Activated T-cell treated with anti-CD3 and anti-CD28 coated beads for 1 hour (primary cell): Measurements from ENCODE around the gene PCNT.
"Not testable (repeated sequence)": the region's sequence is repeated elsewhere in the genome, so short reads cannot be mapped to it uniquely, and the experiment has no call there.

Experiments used
- DNase-seq: peaks from one replicate; pipeline ENCODE4 v3.0.0-alpha.2; 2020; ENCODE audit warnings: low read depth

The PCNT gene

DNA sequence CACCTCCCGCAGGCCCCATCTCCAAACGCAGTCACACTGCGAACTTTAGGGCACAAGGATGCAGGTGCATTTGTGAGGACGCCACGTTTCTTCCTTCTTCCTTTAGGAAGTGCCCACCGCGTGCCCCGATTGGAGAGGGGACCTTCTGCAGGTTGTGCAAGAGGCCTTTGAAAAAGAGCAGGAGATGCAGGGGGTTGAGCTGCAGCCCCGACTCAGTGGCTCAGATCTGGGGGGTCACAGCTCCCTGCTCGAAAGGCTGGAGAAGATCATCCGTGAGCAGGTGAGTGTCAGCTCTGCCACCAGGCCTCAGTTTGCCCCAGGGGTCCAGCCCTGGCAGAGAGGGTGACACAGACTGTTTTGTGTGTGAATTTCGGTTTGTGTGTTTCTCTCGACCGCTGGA, 103.6 kb downstream of the PCNT start:
- no peak for DNase-seq

DNA sequence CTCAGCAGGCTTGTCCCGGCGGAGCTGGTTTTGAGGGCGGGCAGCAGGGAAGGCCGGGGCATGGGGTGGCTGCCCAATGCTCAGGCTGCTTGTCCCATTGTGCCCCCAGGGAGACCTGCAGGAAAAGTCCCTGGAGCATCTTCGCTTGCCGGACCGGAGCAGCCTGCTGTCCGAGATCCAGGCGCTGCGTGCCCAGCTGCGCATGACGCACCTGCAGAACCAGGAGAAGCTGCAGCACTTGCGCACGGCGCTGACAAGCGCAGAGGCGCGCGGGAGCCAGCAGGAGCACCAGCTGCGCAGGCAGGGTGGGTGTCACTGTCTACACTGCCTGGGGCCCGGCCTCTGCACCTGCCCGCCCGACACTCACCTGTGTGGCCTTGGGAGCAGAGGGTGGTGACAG, 104.3 kb downstream of the PCNT start:
- no peak for DNase-seq

DNA sequence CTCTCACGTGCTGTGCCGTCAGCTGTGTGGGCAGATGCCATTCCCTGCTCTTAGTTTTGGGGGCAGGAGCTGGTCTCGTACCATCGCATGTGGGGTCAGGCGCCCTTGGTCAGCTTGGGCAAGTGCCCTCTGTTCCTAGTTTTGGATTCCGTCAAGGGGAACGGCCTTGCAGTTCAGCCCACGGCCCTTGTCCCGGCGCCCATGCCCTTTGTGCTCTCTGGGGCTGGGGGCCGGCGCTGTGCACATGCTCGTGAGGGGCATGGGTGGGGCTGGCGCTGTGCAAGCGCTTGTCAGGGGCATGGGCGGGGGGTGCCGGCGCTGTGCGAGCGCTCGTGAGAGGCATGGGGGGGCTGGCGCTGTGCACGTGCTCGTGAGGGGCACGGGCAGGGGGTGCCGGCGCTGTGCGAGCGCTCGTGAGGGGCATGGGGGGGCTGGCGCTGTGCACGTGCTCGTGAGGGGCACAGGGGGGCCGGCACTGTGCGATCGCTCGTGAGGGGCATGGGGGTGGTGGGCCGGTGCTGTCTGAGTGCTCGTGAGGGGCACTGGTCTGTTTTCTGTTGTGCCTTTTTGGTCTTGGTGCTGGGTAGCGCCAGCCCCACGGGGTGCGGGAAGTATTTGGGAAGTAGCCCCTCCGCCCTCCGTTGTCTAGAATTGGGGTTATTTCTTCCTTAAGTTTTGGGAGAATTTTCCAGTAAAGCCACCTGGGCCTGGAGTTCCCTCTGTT, 105.2 kb downstream of the PCNT start:
- no peak for DNase-seq

DNA sequence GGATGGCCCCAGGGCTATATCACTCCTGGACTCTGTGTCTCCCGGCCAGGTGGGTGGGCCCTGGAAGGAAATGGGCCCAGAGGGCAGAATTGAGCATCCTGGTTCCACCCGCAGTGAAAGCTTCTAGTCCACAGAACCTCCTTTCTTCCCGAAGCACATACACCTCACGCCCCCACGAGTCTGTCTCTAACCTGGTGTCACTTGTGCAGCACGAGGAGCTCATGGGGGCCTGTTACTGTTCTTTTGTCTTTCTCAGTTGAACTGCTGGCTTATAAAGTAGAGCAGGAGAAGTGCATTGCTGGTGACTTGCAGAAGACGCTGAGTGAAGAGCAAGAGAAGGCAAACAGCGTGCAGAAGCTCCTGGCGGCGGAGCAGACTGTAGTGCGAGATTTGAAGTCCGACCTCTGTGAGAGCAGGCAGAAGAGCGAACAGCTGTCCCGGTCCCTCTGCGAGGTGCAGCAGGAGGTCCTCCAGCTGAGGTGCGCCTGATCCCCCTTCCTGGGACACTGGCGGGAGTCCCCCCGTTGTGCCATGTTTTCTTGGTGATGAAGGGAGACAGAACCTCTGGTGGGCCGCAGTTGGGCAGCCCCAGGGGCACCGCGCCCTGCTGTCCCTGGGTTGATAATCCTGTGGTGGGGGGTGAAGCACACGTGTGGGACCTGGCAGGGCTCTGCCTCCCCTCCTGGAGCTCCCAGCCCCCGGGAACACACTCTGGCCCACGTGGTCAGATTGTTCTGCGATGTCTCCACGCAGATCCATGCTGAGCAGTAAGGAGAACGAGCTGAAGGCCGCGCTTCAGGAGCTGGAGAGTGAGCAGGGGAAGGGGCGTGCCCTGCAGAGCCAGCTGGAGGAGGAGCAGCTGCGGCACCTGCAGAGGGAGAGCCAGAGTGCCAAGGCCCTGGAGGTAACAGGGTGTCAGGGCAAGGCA, 106.1 kb downstream of the PCNT start:
- DNase-seq = no peak

DNA sequence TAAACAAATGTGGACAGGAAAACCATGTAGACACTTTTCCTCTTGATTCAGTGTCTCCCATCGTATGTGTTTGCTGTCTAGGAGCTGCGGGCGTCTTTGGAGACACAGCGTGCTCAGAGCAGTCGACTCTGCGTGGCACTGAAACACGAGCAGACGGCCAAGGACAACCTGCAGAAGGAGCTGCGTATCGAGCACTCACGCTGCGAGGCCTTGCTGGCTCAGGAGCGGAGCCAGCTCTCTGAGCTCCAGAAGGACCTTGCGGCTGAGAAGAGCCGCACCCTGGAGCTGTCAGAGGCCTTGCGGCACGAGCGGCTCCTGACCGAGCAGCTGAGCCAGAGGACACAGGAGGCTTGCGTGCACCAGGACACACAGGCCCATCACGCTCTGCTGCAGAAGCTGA, 107.5 kb downstream of the PCNT start:
- DNase-seq = no peak

DNA sequence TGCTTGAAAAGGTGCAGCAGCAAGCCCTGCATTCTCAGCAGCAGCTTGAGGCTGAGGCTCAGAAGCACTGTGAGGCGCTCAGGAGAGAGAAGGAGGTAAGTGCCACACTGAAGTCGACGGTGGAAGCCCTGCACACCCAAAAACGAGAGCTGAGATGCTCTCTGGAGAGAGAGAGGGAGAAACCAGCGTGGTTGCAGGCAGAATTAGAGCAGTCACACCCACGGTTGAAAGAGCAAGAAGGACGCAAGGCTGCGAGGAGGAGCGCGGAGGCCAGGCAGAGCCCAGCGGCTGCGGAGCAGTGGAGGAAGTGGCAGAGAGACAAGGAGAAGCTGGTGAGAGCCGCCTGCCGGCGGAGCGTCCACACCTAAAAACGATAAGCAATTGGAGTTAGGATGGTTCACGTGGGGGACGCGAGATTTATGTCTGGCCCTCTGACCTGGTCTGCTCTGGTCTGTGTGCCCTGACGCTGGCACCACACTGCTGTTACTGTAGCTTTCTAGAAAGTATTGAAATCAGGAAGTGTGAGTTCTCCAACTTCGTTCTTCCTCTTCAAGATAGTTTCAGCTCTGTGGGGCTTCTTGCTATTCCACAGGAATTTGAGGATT, 108.0 kb downstream of the PCNT start:
- no peak for DNase-seq

DNA sequence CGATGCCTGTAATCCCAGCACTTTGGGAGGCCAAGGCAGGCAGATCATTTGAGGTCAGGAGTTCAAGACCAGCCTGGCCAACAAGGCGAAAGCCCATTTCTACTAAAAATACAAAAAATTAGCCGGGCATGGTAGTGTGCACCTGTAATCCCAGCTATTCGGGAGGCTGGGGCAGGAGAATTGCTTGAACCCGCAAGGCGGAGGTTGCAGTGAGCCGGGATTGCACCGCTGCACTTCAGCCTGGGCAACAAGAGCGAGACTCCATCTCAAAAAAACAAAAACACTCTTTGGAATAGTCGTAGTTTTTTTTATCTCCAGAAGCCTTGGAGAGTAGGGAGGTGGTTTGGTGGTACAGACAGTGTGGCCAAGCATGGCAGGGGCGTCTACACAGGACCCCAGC, 109.2 kb downstream of the PCNT start:
- not testable (repeated sequence) for DNase-seq

DNA sequence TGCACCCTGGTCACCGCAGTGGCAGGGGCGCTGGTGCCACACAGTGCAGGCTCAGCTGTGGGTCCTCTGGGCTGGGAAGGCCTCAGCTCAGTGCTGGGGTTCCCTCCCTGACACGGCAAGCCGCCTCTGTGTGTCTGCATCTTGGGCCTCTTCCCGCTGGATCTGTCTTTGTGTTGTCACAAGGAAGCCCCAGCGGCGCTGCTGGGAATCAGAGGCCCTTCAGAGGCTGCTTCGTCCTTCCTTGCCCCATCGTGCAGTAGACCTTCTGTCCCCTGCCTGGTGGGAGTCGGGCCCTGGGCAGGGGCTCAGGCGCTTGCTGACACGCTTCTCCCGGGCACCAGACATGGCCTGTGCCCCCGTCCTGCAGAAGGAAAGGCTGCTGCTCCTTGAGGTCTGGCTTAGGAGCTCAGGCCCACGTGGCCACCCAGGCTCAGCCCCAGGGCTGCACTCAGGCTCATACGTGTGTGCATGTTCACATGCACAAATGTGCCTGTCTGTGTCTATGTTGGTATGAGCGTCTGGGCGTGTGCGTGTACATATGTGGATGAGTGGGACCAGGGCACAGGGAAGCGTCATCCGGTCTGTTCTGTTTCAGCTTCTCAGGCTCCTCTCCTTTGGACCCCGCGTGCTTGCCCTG, 110.5 kb downstream of the PCNT start:
- no peak for DNase-seq

DNA sequence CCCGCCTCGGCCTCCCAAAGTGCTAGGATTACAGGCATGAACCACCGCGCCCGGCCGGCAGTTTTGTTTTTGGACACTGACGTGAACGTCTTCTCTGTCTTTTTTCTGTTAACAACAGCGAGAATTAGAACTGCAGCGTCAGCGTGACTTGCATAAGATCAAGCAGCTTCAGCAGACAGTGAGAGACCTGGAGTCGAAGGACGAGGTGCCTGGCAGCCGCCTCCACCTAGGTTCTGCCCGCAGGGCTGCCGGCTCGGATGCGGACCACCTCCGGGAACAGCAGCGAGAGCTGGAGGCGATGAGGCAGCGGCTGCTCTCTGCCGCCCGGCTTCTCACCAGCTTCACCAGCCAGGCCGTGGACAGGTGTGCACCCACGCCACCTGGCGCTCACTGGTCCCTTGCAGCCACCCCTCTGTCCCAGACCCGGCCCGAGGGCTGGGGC, 111.9 kb downstream of the PCNT start:
- no peak for DNase-seq

DNA sequence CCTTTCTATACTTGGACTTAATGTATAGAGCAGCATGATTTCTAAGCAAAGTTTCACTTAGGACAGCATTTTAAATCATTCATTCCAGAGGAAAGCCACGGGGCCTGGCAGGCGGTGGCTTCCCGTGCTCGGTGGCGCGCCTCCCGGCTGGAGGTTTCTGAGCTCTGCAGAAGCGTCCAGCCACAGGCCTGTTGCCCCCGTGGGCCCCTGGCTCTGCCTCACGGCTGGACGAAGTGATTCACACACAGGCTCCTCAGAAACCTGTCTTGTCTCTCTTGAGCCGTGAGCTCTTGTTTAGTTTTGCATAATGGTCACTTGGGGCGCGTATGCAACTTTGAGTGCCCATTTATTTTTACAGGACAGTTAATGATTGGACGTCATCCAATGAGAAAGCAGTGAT, 112.7 kb downstream of the PCNT start:
- no peak for DNase-seq

DNA sequence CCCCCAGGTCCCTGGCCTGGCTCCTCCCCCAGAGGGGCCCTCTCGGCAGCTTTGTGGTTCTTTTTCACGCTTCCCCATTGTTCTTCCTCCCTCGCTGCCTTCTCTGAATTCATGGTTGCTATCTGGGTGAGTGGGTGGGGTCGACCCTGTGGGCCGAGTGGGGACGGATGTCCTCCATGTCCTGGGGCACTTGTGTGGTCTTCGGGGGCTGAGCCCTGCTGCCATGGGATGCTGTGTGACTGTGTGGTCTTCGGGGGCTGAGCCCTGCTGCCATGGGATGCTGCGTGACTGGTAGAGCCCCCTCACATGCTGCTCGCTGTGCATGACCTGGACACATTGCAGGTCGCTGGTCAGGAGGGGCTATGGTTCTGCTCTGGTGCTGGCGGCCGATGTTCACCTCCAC, 113.1 kb downstream of the PCNT start:
- DNase-seq = no peak

DNA sequence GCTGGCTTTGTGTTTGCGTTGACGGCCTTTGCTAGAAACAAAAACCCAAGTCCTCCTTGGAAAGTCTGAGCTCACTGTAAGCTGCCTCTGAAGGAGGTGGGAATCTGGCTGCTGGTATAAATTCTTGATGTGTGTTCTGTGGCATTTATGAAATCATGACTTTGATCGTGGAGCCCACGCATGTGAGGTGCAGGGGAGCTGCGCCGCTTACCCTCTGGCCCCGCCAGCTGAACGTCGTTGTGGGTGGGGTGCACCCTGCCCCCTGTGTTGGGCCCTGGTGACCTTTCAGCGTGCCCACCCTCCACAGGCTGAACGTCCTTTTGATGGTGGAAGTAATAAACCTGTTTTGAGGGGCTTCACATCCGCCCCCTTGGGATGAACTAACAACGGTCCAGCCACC, 113.6 kb downstream of the PCNT start:
- no peak for DNase-seq

DNA sequence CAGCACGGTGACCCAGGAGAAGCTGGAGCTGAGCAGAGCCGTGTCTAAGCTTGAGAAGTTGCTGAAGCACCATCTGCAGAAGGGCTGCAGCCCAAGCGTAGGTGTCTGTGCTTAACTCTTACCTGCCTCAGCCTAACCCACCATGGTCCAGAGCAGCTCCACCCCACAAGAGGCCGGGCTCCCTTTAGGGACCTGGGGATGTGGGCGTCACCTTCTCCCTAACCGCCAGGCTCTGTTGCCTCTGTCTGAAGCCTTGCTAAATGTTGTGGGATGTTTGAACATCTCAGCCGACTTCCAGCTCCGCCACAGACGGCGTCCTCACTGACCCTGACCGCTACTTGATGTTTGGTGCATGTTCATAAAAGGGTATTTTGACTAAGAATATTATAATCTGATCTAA, 114.3 kb downstream of the PCNT start:
- DNase-seq = no peak

DNA sequence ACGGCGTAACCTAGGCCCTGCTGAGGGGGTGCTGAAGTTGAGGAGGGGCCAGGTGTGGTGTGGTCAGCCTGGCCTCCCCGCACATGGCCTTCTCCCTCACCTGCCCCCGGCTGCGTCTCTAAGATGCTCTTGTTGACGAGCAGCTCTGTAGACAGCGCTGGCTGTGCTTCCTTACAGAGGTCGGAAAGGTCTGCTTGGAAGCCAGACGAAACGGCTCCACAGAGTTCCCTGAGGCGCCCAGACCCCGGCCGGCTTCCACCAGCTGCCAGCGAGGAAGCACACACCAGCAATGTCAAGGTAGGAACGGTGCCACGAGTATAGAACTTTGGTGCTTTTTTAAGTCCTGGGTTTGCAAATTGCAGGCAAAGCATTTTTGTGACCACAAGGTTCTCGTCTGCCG, 116.0 kb downstream of the PCNT start:
- no peak for DNase-seq

DNA sequence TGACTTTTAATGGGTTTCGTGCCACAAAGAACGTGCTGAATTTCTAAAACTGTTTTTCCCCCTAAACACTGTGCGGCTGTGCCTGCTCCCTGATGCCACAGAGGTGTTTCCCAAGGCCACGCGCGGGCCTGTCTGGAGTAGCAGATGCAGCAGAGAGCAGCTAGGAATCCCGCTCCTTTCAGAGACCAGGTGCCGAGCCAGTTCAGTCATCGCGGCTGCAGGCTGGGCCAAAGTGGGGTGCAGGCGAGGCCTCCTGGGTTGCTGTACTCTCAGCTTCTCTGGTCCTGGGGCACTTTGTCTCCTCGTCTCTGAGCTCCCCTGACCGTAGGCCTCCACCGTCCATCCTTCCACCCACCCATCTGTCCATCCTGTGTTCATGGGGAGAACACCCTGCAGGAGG, 117.4 kb downstream of the PCNT start:
- DNase-seq = no peak

DNA sequence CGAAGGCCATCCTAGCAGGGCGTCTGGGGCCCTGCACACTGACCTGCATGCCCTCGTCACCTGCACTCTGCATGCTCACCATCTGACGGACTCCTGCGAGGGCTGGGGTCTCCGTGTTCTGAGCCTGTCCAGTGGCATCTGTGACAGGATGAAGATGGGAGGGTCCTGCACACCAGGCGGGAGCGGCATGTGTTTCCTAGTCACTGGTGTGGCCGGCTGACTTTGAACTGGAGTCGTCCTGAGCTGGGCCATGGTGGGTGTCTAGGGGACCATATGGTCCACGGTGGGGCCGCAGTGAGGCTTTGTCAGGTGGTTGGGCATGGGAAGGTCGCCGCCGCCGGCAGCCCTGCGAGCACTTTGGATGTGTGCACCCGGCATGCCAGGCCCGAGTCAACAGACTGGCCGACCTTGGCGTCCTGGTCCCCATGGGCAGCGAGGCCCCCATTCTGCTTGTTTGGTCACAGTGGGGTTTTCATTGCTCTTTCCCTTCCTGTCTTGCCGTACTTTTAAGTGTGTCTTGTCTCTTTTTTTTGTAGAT, 118.1 kb downstream of the PCNT start:
- DNase-seq = no peak

DNA sequence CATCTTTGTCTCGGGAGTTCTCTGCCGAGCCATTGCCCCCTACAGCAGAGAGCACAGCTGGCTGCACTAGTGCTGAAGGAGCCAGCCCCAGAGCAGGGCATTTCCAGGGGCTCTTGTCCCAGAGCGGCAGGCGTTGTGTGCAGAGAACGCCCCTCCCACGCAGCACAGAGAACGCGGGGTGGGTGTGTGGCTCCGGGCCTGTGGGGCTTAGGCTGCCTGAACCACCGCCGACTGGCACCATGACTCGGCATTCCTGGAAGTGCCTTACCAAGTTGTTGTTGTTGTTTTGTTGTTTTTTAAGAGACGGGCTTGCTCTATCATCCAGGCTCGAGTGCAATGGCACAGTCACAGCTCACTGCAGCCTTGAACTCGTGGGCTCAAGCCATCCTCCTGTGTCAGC, 119.0 kb downstream of the PCNT start:
- DNase-seq = no peak

DNA sequence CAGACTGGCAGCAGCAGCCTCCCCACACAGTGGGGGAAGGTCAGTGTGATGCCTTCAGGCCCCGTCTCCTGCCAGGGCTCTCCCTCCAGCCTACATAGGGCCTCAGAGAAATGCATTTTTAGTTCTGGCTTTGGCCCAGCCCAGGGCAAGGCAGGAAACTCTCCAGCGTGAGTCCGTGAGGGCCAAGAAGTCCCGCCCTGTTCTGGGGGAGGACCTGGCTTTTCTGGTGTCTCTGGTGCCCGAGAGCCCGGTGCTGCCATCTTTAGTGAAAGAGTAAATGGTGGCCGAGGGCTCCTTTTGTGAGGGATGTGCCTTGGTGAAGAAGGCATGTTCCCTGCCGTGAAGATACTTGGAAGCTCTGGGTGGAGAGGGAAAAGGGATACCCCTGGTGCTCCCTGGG, 120.0 kb downstream of the PCNT start:
- no peak for DNase-seq

DNA sequence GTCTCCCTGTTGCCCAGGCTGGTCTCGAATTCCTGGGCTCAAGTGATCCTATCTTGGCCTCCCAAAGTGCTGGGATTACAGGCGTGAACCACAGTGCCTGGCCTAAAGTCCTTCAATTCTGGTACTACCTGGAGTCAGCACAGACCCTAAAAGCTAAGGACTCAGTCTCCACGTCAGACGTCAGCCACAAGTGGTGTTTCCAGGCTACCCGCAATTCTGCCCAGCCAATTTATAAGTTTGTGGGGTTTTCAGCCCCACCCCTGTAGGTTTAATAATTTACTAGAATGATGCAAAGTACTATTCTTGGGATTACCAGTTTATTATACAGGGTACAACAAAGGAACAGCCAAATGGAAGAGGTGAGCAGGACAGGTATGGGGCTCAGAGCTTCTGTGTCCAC, 124.2 kb downstream of the PCNT start:
- no peak for DNase-seq

DNA sequence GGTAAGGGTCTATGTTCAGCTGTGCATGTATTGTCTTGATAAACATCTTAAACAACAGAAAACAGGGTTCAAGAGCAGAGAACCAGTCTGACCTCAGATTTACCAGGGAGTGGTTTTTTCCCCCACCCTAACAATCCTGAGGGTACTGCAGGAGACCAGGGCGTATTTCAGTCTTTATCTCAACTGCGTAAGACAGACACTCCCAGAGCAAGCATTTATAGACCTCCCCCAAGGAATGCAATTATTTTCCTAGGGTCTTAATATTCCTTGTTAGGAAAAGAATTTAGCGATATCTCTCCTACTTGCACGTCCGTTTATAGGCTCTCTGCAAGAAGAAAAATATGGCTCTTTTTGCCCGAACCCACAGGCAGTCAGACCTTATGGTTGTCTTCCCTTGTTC, 124.9 kb downstream of the PCNT start:
- DNase-seq = not testable (repeated sequence)

DNA sequence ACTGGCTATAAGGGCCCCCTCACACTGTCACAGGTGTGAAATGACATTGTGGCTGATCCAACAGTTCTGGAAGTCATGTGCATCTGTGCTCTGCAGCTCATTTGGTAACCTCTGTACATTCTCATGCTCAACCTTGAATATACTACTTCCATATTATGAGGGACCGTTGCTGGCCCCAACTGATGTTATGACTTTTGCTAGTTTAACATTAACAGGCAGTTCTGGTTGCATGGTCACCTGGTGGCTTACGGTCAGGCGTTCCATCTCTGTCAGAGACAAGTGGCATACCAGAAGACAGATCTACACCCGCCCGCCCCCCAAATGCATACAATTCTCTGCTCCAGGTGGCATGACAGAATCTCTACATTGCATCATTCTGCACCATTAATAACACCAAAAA, 128.8 kb downstream of the PCNT start:
- DNase-seq = no peak

DNA sequence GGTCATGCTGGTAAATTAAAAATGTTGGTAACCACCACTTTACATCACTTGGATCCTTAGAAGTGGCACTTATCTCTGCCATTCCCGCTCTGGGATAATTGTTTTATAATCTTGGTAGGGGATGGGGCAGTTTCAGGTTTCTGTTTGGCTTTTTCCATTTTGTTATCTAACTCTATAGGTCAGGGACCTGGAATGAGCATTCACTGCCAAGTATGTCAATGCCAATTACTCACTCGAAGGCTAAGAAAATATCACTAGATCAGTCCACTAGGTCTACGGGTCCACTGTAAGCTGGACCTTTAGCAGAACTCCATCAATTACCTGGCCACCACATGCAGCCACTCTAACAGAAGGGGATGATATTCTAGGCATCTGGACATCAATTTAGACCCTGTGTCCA, 130.2 kb downstream of the PCNT start:
- no peak for DNase-seq
